NCI-H1417 treated with DMSO at 0.1 percent for 48 hours (cell line): ENCODE results near the gene CENPX.

Source experiments
- DNase-seq: peaks from one replicate; lab custom pipeline; 2025; lab: John Stamatoyannopoulos, UW

The CENPX gene

GRCh38 chr17:82022310-82022980 is at the start of gene CENPX:
Gene CENPX (minus strand): TSS chr17:82022878. CDS start chr17:82022861, 17 bp downstream.
- DNase-seq: no peak

- no peak for DNase-seq
These were observed 47.9 kb upstream of the CENPX start for GRCh38 chr17:82070611-82071010.

GRCh38 chr17:82065638-82066303 is 43.1 kb upstream of the CENPX start, which contains the start of gene DUS1L:
Gene DUS1L (minus strand): TSS chr17:82065804. CDS start chr17:82065059, 745 bp downstream.
- no peak for DNase-seq

GRCh38 chr17:82065193-82065637 is 42.5 kb upstream of the CENPX start:
- no peak for DNase-seq

GRCh38 chr17:82064433-82065192 is 41.9 kb upstream of the CENPX start:
- no peak for DNase-seq

- DNase-seq: no peak
These were observed 41.0 kb upstream of the CENPX start for GRCh38 chr17:82063424-82064415.

GRCh38 chr17:82062984-82063368 is 40.3 kb upstream of the CENPX start:
- DNase-seq: no peak

- no peak for DNase-seq
These were observed 39.7 kb upstream of the CENPX start for GRCh38 chr17:82062076-82062983.

- no peak for DNase-seq
These were observed 38.6 kb upstream of the CENPX start for GRCh38 chr17:82061047-82061925.

GRCh38 chr17:82060614-82061013 is 37.9 kb upstream of the CENPX start:
- DNase-seq: no peak

GRCh38 chr17:82060001-82060380 is 37.3 kb upstream of the CENPX start:
- DNase-seq: no peak

GRCh38 chr17:82059272-82060000 is 36.8 kb upstream of the CENPX start:
- DNase-seq: no peak

- no peak for DNase-seq
These were observed 36.2 kb upstream of the CENPX start for GRCh38 chr17:82058855-82059249.

- no peak for DNase-seq
These were observed 35.7 kb upstream of the CENPX start for GRCh38 chr17:82058230-82058854.

GRCh38 chr17:82056729-82057621 is 34.3 kb upstream of the CENPX start:
- no peak for DNase-seq

- DNase-seq: no peak
These were observed 33.5 kb upstream of the CENPX start for GRCh38 chr17:82055965-82056728.
